Activated CD8-positive, alpha-beta T cell treated with anti-CD3 and anti-CD28 coated beads for 36 hours (primary cell): ENCODE measurements around the gene ZNF536. TPM values are rescaled to one million over a fixed set of nuclear protein-coding genes. Genes with fewer than 3 reads are reported as not detected.

ENCODE experiments used
- ATAC-seq: fragments of 200-7000 bp; cut with Tn5 transposase; one replicate; pipeline ENCODE4 v1.10.0; 2021; ENCODE audit warnings: mild to moderate bottlenecking, moderate library complexity
- CTCF ChIA-PET: fragments of 350-600 bp; sonication (Branson Sonifier 250); formaldehyde crosslinking; loops from one replicate; lab custom pipeline; 2021; ENCODE audit warnings: antibody characterized with exemption; lab: Charles Lee
- POLR2A ChIA-PET: fragments of 350-600 bp; sonication (Branson Sonifier 250); formaldehyde crosslinking; loops from one replicate; lab custom pipeline; 2021; ENCODE audit warnings: antibody characterized with exemption; lab: Charles Lee
- DNase-seq: peaks from one replicate; pipeline ENCODE4 v3.0.0-alpha.2; 2020
- H3K27ac Mint-ChIP-seq: one replicate; pipeline ENCODE4 v1.8.0; 2021; ENCODE audit warnings: mild to moderate bottlenecking, mixed read lengths
- H3K27me3 Mint-ChIP-seq: one replicate; pipeline ENCODE4 v1.8.0; 2021; ENCODE audit warnings: mixed read lengths
- H3K36me3 Mint-ChIP-seq: one replicate; pipeline ENCODE4 v1.8.0; 2021; ENCODE audit warnings: low read depth, mixed read lengths
- H3K4me1 Mint-ChIP-seq: one replicate; pipeline ENCODE4 v1.8.0; 2021; ENCODE audit warnings: low read depth, mixed read lengths
- H3K4me3 Mint-ChIP-seq: one replicate; pipeline ENCODE4 v1.8.0; 2021; ENCODE audit warnings: mild to moderate bottlenecking, moderate library complexity, mixed read lengths
- H3K9me3 Mint-ChIP-seq: one replicate; pipeline ENCODE4 v1.8.0; 2021; ENCODE audit warnings: mixed read lengths
- CTCF ChIP-seq: fragments of 200-600 bp; IDR thresholded peaks from one replicate; pipeline ENCODE4 v1.8.0; 2022; ENCODE audit warnings: antibody characterized with exemption, mild to moderate bottlenecking
- intact Hi-C: fragments of 100-400 bp; cut with micrococcal nuclease; formaldehyde crosslinking; loops from one replicate; pipeline ENCODE4 v1.10.0; 2022
- total RNA-seq, 2 experiments: library from RNA; stranded (reverse); gene quantifications; one replicate each; pipeline ENCODE4 v1.2.3, GENCODE V29; 2021

The ZNF536 gene
- total RNA-seq, 2 experiments from 2014 or later, result not detected

- no peak for TF ChIP-seq CTCF
- no peaks in the 10 kb centered on the region for H3K4me1 Mint-ChIP-seq
- CTCF ChIA-PET, result no interaction called here
- no peak overlapping the region for H3K27ac Mint-ChIP-seq
- no peaks in the 10 kb centered on the region for H3K9me3 Mint-ChIP-seq
- H3K4me3 Mint-ChIP-seq, result no peak overlapping the region
- ATAC-seq, result no peak
- H3K27me3 Mint-ChIP-seq, result no peaks in the 10 kb centered on the region
- H3K36me3 Mint-ChIP-seq, result no peaks in the 10 kb centered on the region
- POLR2A ChIA-PET, result no interaction called here
- no peak for DNase-seq
- intact Hi-C loops, result no loop called here
Observed at GRCh38 chr19:30332445-30333234, 39.5 kb upstream of the ZNF536 start.

- POLR2A ChIA-PET, result no interaction called here
- Mint-ChIP-seq H3K27ac (no peak overlapping the region), H3K36me3 (no peaks in the 10 kb centered on the region), H3K9me3 (no peaks in the 10 kb centered on the region), H3K27me3 (no peaks in the 10 kb centered on the region), H3K4me3 (no peak overlapping the region), H3K4me1 (no peaks in the 10 kb centered on the region)
- intact Hi-C loops, result no loop called here
- ATAC-seq (no peak), DNase-seq (no peak)
- CTCF ChIA-PET, result no interaction called here
- no peak for TF ChIP-seq CTCF
Observed at GRCh38 chr19:30333291-30334065, 38.7 kb upstream of the ZNF536 start.

GRCh38 chr19:30334841-30335240 lies 37.3 kb upstream of the ZNF536 start:
- Mint-ChIP-seq H3K36me3 (no peaks in the 10 kb centered on the region), H3K9me3 (no peaks in the 10 kb centered on the region), H3K4me1 (no peaks in the 10 kb centered on the region), H3K27me3 (no peaks in the 10 kb centered on the region), H3K4me3 (no peak overlapping the region), H3K27ac (no peak overlapping the region)
- intact Hi-C loops, result no loop called here
- POLR2A ChIA-PET, result no interaction called here
- CTCF ChIA-PET, result no interaction called here
- no peak for ATAC-seq
- TF ChIP-seq CTCF, result no peak
- DNase-seq, result no peak

GRCh38 chr19:30335306-30335886 lies 36.8 kb upstream of the ZNF536 start:
- CTCF ChIA-PET, result no interaction called here
- Mint-ChIP-seq H3K27ac (no peak overlapping the region), H3K27me3 (no peaks in the 10 kb centered on the region), H3K9me3 (no peaks in the 10 kb centered on the region), H3K36me3 (no peaks in the 10 kb centered on the region), H3K4me3 (no peak overlapping the region), H3K4me1 (no peaks in the 10 kb centered on the region)
- no peak for DNase-seq
- intact Hi-C loops, result no loop called here
- POLR2A ChIA-PET, result no interaction called here
- ATAC-seq, result no peak
- no peak for TF ChIP-seq CTCF

- TF ChIP-seq CTCF, result no peak
- DNase-seq (no peak), ATAC-seq (no peak)
- no peaks in the 10 kb centered on the region for H3K4me1 Mint-ChIP-seq
- no peaks in the 10 kb centered on the region for H3K36me3 Mint-ChIP-seq
- H3K27ac Mint-ChIP-seq, result no peak overlapping the region
- H3K4me3 Mint-ChIP-seq, result no peak overlapping the region
- H3K27me3 Mint-ChIP-seq, result no peaks in the 10 kb centered on the region
- POLR2A ChIA-PET, result no interaction called here
- CTCF ChIA-PET, result no interaction called here
- intact Hi-C loops, result no loop called here
- no peaks in the 10 kb centered on the region for H3K9me3 Mint-ChIP-seq
Observed at GRCh38 chr19:30336290-30336689, 35.9 kb upstream of the ZNF536 start.
